ENCODE measurements around the gene SUGCT.
"Not testable (repeated sequence)": the region's sequence is repeated elsewhere in the genome, so short reads cannot be mapped to it uniquely, and the experiment has no call there.

SUGCT gene

GRCh38 chr7:40134428-40135316 is at the start of gene SUGCT, which contains the start of gene MPLKIP:
TSS of gene SUGCT (plus strand) at chr7:40135005.
TSS of gene MPLKIP (minus strand) at chr7:40134622. CDS start at chr7:40134567, 55 bp downstream.
- peak; percentile 93 for DNase-seq

DNA sequence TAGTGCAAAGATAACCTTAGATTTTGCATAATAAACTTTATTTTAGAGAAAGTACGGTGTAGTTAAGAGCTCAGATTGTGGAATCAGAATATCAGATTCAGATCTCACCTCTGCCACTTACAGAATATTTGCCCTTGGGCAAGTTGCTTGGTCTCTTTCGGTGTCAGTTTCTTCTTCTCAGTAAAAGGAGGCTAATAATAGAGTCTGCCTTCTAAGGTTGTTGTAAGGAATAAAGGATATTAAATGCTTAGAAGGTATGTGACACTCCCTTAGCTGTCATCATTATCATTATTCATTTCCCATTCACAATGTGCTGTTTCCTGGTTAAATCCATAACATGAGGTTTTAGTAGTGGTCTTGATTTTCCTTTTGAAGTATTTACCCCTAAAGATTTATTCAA is 42.6 kb upstream of the SUGCT start:
- DNase-seq, result no peak

DNA sequence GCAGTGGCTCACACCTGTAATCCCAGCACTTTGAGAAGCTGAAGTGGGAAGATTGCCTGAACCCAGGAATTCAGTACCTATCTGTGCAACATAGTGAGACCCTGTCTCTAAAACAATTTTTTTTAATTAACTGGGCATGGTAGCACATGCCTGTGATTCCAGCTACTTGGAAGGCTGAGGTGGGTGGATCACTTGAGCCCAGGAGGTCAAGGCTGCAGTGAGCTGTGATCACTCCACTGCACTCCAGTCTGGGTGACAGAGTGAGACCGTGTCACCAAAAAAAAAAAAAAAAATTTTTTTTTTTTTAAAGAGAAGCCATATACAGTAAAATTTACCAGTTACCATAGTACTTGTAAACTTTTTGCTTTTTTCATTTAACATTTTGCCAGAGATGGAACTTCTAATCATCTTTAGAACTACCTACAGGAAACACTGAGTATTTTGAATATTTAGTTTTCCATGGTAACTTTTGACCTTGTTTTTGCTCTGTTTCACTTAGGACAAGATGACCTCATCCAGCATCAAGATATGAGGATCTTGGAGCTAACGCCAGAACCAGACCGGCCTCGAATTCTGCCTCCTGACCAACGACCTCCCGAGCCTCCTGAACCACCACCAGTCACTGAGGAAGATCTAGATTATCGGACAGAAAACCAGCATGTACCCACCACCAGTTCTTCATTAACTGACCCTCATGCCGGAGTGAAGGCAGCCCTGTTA is 41.0 kb upstream of the SUGCT start:
- DNase-seq, result no peak

DNA sequence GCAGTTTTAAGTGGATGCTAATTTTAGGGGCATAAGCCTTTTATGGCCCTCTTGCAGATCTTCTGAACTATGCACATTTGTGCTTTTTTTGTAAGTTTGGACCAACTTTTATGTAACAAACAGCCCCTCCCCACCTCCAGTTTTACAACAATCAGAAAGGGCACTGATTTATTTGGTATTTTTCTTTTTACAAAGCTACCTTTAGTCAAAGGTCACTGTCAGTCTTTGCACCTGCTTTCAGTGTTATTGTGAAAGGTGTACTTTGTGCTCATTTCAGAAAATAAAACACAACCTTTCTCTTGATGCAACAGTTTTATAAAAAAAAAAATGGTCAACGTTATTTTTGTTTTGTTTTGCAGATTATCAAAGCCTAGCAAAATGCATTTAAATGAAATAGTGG is 39.6 kb upstream of the SUGCT start:
- no peak for DNase-seq

DNA sequence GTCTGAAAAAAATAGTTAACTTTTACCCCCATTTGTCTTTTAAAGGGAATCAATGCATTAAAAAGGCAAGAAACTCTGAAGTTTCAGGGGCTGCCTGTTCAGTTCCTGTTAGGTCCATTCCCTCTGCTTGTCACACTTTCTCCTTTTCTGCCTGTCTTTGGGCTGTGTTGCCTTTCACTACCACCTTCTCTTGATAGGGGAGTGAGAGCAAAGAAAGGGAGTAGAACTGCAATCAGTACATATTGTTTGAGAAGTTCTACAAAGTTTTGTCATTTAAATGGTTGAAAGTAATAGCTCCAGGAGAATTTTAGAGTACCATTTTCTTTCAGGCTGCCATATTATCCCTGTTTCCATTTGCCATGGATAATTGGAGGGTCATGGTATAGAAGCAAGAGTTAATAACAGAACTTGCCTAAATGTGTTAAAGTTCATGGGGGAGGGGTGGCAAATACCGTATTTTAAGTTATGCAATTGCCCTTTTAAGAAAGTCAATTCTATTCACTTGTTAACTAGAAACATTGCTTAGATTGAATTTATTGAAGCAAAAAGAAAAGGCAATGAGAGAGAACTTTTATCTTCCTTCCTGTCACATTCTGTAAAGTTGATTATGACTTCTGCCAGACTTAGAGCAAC is 39.0 kb upstream of the SUGCT start:
- no peak for DNase-seq

DNA sequence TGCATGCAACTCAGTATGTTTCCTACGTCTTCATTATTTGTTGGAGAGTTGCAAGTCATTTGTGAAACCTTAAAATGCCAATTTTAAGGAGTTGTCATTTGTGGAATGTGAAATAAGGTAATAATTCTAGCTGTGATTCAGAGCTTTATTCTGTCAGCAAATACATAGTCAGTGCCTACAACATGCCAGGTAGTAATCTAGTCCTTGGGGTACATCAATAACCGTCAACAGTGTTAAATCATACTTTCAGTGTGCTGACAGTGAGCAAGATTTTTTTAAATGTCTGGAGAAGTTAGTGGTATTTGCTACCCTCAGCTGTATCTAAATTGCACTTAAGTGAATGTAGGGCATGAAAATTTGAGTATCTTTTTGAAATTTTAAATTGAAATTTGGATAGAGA is 37.1 kb upstream of the SUGCT start:
- DNase-seq, result no peak

DNA sequence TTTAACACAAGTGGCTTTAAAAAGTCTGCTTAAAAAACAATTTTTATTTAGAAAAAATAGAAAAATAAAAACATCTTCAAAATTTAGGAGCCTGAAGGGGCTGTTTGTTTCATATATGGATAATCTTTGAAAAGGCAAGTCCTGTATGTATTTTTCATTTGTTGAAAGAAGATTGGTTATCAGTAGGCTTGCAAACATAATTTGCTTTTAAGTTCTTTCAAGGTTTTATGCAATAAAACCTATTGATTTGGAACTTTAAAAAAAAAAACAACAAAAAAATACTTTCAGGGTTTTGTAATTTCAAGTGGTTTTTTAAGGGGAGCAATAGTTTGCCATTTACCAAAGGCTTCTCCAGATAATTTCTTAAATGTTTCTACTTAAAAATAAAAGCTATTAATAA is 36.0 kb upstream of the SUGCT start:
- no peak for DNase-seq

DNA sequence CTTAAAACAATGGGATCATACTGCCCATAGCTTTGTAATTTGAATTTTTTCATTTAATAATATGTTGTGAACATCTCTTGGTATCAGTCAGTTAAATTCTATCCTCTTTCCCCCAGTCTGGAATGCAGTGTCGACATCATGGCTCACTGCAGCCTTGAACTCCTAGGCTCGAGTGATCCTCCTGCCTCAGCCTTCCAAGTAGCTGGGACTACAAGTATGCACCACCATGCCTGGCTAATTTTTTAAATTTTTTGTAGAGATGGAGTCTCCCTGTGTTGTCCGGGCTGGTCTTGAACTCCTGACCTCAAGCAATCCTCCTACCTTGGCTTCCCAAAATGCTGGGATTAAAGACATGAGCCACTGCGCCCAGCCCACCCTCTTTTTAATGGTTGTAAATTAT is 35.0 kb upstream of the SUGCT start:
- no peak for DNase-seq

DNA sequence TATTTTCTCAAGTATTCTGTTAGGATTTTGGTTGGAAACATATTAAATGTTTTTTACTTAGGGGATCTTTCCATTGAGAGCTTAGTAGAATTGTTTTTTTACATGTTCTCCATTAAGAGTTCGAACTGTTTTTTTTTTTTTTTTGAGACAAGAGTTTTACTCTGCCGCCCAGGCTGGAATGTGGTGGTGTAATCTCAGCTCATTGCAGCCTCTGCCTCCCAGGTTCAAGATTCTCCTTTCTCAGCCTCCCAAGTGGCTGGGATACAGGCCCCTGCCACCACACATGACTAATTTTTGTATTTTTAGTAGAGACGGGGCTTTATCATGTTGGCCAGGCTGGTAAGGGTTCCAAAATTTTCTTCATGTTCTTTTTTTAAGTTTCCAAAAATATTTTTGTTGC is 33.6 kb upstream of the SUGCT start:
- DNase-seq, result no peak

DNA sequence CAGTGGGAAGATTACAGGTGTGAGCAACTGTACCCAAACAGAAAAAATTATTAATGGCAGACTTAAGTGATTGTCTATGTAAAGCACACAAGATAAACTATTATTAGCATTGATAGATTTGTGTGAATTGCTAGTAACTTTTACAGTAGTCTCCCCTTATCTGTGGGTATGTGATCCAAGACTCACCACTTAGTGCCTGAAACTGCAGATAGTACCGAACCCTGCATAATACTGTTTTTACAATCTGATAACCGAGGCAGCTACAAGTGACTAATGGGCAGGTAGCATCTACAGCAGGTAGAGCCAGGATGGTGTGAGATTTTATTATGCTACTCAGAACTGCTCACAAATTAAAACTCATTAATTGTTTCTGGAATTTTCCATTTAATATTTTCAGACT is 31.9 kb upstream of the SUGCT start:
- no peak for DNase-seq

DNA sequence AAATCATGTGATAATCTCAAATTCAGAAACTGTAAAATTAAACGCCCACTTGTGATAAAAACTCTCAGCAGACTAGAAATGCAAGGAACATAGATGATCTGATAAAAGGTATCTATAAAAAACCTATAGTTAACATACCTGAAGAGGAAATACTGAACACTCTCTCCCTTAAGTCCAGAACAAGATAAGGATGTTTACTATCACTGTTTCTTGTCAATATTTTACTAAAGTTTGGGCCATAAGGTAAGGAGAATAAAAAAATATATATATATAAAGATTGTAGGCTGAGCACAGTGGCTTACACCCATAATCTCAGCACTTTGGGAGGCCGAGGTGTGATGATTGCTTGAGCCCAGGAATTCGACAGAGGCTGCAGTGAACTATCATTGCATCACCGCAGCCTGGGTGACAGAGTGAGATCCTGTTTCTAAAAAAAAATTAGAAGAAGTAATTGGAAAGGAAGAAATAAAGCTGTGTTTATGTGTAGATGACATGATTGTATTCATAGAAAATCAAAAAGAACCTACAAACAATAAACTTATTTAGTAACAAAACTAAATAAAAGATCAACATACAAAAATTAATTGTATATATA is 28.8 kb upstream of the SUGCT start:
- peak; percentile 21 for DNase-seq

DNA sequence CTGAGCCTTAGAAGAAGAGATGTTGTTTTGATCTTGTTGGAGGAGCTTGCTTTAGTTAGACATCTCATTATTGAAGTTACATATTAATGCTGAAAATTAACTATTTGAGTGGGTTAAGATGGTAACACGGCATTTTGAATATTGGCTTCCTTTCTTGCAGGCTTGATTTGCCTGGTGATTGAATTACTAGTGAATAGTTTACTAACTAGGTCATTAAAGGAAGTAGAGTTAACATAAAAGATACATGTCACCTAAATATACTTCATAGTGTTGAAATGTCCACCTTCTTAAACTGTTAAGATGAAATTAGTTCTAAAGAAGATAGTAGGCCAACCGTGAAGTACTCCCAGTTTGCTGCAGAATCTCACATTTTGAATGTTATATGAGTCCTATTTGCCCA is 18.9 kb upstream of the SUGCT start:
- DNase-seq, result no peak

DNA sequence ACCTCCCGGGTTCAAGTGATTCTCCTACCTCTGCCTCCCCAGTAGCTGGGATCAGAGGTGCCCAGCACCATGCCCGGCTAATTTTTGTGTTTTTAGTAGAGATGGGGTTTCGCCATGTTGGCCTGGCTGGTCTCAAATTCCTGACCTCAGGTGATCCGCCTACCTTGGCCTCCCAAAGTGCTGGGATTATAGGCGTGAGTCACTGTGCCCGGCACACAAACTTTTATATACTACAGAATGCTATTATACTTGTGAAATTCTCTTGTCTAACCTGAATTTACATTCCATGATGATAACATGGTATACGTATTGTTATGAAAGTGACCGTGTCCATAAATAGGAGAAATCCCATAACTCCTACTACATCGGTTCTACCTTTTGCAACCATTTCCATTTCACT is 17.6 kb upstream of the SUGCT start:
- not testable (repeated sequence) for DNase-seq

DNA sequence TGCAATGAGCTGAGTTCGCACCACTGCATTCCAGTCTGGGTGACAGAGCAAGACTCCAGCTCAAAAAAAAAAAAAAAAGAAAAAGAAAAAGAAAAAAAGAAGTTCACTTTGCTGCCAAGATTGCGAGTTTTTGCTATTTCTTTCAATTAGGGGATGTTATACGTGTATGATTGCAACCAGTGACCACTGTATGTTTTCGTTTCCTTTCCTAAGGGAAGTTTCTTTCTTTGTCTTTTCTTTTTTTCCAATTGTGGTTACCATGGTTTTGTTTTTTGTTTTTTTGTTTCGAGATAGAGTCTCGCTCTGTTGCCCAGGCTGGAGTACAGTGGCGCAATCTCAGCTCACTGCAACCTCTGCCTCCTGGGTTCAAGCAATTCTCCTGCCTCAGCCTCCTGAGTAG is 16.6 kb upstream of the SUGCT start:
- DNase-seq, result peak; percentile 20

- no peak for DNase-seq
Measured at GRCh38 chr7:40120020-40120419, 14.8 kb upstream of the SUGCT start.

DNA sequence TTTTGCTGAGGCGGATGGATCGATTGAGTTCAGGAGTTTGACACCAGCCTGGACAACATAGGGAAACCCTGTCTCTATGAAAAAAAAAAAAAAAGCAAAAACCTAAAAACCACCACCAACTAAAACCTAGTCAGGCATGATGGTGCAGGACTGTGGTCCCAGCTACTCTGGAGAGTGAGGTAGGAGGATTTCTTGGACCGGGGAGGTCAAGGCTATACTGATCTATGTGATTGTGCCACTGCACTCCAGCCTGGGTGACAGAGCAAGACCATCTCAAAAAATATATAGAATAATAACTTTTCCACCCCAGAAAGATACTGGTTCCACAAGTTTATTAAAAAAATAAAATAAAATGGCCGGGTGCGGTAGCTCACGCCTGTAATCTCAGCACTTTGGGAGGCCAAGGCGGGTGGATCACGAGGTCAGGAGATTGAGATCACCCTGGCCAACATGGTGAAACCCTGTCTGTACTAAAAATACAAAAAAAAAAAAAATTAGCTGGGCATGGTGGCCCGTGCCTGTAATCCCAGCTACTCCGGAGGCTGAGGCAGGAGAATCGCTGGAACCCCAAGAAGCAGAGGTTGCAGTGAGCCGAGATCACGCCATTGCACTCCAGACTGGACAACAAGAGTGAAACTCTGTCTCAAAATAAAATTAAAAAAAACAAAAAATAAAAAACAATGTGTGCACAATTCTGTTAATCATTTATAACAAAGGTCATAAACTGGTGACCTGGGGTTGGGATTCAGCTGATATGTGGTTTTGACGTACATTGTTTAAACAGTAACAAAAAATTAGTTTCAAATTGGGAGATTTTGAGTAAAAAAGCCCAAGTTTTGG is 12.5 kb upstream of the SUGCT start:
- DNase-seq, result not testable (repeated sequence)

DNA sequence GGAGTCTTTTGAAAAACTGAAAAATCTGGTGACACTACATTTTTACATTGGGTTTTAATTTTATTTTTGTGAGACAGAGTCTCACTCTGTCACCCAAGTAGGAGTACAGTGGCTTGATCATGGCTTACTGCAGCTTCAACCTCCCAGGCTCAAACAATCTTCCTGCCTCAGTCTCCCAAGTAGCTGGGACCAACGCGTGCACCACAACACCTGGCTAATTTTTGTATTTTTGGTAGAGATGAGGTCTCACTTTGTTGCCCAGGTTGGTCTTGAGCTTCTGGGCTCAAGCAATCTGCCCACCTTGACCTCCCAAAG is 11.9 kb upstream of the SUGCT start:
- no peak for DNase-seq

- peak; percentile 47 for DNase-seq
Measured at GRCh38 chr7:40133561-40134427, 1.0 kb upstream of the SUGCT start.

DNA sequence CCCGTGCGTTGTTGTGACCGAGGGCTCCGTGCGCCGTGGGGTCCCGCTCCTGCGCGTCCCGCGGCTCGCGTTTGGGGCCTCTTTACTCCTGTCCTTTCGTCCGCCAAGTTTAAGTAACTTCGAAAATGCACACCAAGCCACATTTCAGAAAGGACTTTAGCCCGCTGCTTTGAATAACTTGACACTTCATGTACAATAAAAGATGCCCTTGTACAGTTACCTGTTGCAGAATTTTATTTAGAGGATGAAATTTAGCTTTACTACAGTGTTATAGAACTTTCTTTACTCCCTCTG is 459 bp downstream of the SUGCT start:
- DNase-seq, result no peak

- no peak for DNase-seq
Measured at GRCh38 chr7:40137563-40137962, 2.8 kb downstream of the SUGCT start.

DNA sequence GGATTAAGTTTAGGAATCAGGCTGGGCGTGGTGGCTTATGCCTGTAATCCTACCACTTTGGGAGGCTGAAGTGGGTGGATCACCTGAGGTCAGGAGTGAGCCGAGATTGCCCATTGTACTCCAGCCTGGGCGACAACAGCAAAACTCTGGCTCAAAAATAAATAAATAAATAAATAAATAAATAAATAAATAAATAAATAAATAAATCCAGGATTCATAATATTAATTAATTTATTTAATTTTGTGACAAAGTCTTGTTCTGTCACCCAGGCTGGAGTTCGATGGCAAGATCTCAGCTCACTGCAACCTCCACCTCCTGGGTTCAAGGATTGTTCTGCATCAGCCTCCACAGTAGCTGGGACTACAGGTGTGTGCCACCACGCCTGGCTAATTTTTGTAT is 4.2 kb downstream of the SUGCT start:
- no peak for DNase-seq

- not testable (repeated sequence) for DNase-seq
Measured at GRCh38 chr7:40139891-40140290, 5.1 kb downstream of the SUGCT start.

All from suppressor macrophage treated with lipopolysaccharide for 4 hours (primary cell).